ENCODE measurements around the gene GPR156. TPM values are rescaled to one million over a fixed set of nuclear protein-coding genes. Genes with fewer than 3 reads are reported as not detected.
A peak's percentile ranks its signal among the peaks of the same experiment; 100 is the strongest.

Gene GPR156
- total and polyA plus RNA-seq, 9 of the 15 experiments (the other 6 are each of a cell fraction or from before 2014, with no cell fraction given), result 0.07 to 0.14 (median 0.12) TPM; not detected in 5

DNA sequence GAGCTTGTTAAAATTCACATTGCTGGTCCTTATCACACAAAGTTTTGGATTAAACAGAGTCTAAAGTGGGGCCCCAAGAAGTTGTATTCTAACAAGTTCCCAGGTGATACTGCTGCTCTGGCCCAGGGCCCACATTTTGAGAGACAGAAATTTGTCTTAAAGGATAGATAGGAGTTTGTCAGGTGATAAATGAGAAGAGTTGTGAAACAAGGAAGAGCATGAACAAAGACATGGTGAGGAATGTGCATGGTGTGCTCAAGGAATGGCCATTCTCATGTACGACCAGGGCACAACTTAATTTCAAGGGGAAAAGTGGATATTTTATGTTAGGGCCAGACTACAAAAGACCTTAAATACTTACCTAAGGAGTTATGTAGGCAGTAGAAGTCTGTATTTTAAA is 75.6 kb downstream of the GPR156 start:
- no peaks in the 10 kb centered on the region for H3K27me3 ChIP-seq (ENCODE audit: control insufficient read depth in 2 of 2, insufficient read depth in 2 of 2, low read length in 2 of 2)
- POLR2A ChIA-PET, result no interaction called here
- H4K20me1 ChIP-seq (replicated peaks; ENCODE audit: control insufficient read depth, insufficient read depth, low read length), result no peaks in the 10 kb centered on the region
- TF ChIP-seq, protein P1, sequence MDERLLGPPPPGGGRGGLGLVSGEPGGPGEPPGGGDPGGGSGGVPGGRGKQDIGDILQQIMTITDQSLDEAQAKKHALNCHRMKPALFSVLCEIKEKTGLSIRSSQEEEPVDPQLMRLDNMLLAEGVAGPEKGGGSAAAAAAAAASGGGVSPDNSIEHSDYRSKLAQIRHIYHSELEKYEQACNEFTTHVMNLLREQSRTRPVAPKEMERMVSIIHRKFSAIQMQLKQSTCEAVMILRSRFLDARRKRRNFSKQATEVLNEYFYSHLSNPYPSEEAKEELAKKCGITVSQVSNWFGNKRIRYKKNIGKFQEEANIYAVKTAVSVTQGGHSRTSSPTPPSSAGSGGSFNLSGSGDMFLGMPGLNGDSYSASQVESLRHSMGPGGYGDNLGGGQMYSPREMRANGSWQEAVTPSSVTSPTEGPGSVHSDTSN (CRISPR knock-in tag; IDR thresholded peaks at IDR 0.05; ENCODE audit: low read depth), result no peak
- TF ChIP-seq, protein P1 (tag; conservative IDR thresholded peaks at IDR 0.05; ENCODE audit: low read depth), result peak; percentile 55; the same call in 1 of the 2 replicates
- TF ChIP-seq, protein P2, sequence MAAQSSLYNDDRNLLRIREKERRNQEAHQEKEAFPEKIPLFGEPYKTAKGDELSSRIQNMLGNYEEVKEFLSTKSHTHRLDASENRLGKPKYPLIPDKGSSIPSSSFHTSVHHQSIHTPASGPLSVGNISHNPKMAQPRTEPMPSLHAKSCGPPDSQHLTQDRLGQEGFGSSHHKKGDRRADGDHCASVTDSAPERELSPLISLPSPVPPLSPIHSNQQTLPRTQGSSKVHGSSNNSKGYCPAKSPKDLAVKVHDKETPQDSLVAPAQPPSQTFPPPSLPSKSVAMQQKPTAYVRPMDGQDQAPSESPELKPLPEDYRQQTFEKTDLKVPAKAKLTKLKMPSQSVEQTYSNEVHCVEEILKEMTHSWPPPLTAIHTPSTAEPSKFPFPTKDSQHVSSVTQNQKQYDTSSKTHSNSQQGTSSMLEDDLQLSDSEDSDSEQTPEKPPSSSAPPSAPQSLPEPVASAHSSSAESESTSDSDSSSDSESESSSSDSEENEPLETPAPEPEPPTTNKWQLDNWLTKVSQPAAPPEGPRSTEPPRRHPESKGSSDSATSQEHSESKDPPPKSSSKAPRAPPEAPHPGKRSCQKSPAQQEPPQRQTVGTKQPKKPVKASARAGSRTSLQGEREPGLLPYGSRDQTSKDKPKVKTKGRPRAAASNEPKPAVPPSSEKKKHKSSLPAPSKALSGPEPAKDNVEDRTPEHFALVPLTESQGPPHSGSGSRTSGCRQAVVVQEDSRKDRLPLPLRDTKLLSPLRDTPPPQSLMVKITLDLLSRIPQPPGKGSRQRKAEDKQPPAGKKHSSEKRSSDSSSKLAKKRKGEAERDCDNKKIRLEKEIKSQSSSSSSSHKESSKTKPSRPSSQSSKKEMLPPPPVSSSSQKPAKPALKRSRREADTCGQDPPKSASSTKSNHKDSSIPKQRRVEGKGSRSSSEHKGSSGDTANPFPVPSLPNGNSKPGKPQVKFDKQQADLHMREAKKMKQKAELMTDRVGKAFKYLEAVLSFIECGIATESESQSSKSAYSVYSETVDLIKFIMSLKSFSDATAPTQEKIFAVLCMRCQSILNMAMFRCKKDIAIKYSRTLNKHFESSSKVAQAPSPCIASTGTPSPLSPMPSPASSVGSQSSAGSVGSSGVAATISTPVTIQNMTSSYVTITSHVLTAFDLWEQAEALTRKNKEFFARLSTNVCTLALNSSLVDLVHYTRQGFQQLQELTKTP (IDR thresholded peaks at IDR 0.05; ENCODE audit: low read depth in 1 of 2, partially characterized antibody in 2 of 2), result no peak
- no peak for TF ChIP-seq SREBF2 (CRISPR knock-in tag; IDR thresholded peaks at IDR 0.05)
- in situ Hi-C loops (cut with MboI) (no loop called here), intact Hi-C loops (cut with micrococcal nuclease) (no loop called here)
- H3K9ac ChIP-seq (ENCODE audit: insufficient read depth in 1 of 2, low read depth in 2 of 2, low read length in 2 of 2), result no peak overlapping the region
- no peaks in the 10 kb centered on the region for H3K4me1 ChIP-seq (replicated peaks in 1 of 2; ENCODE audit: control insufficient read depth in 2 of 2, insufficient read depth in 2 of 2, low read length in 2 of 2)
- no peak overlapping the region for H3K27ac ChIP-seq (ENCODE audit: extremely low read depth, low read depth, low read length)
- FAIRE-seq (no peak), DNase-seq (ENCODE audit: extremely low read depth in 1 of 4, low spot score in 3 of 4) (no peak), ATAC-seq (no peak)
- H2AFZ ChIP-seq (ENCODE audit: low read depth, low read length), result no peak overlapping the region
- no peaks in the 10 kb centered on the region for H3K9me3 ChIP-seq (replicated peaks; ENCODE audit: control insufficient read depth, insufficient read depth, low read depth, low read length)
- H3K4me2 ChIP-seq (ENCODE audit: insufficient read depth, low read length), result no peak overlapping the region
- CTCF ChIA-PET (ENCODE audit: low intra/inter-chr PET ratio), result no interaction called here
- H3K9me1 ChIP-seq (ENCODE audit: control insufficient read depth, insufficient read depth, low read length), result no peaks in the 10 kb centered on the region
- no peak overlapping the region for H3K4me3 ChIP-seq
- no TSS peak for BruUV-seq (replicated peaks)
- no peaks in the 10 kb centered on the region for H3K36me3 ChIP-seq (ENCODE audit: control insufficient read depth, insufficient read depth, low read length)
- WGBS (ENCODE audit: insufficient coverage, low coverage, missing lambda C conversion rate), result 0% methylated on average over 1 of the region's 1 CpG
- H3K79me2 ChIP-seq (ENCODE audit: control insufficient read depth, insufficient read depth, low read length), result no peaks in the 10 kb centered on the region

Data from K562 (cell line).